Endothelial cell of umbilical vein (primary cell): ENCODE measurements around the gene KLC1. TPM values are rescaled to one million over a fixed set of nuclear protein-coding genes. Genes with fewer than 3 reads are reported as not detected.

Experiments used
- BruUV-seq: library from RNA; stranded (reverse); fragments of 400-500 nt; replicated peaks from 2 replicates; lab custom pipeline; 2021; lab: Mats Ljungman, UMichigan
- CTCF ChIA-PET: fragments of 300-600, 350-600 bp; sonication (Branson Sonifier 250); formaldehyde crosslinking; loops from one replicate; lab custom pipeline; 2021; ENCODE audit warnings: antibody characterized with exemption, inconsistent platforms; lab: Charles Lee
- POLR2A ChIA-PET: fragments of 300-600, 350-600 bp; sonication (Branson Sonifier 250); formaldehyde crosslinking; loops from one replicate; lab custom pipeline; 2021; ENCODE audit warnings: antibody characterized with exemption, inconsistent platforms; lab: Charles Lee
- DNase-seq: peaks from one replicate; pipeline ENCODE4 v3.0.0-alpha.2; 2011; ENCODE audit warnings: low read depth, low spot score
- FAIRE-seq: peaks from 2 replicates; lab custom pipeline; 2011; peaks lifted over from hg19 to GRCh38; lab: Jason Lieb, UNC
- H2AFZ ChIP-seq: 2 replicates; pipeline ENCODE4 v1.6.0; 2012; ENCODE audit warnings: low read depth, low read length, control low read depth, inconsistent platforms
- H3K27ac ChIP-seq: 2 replicates; pipeline ENCODE4 v1.5.1; 2011; ENCODE audit warnings: low read depth, mild to moderate bottlenecking, control low read depth, low read length, moderate library complexity; ENCODE audit not compliant: insufficient read depth
- H3K27me3 ChIP-seq, 2 experiments: 2 replicates each; pipeline versions ENCODE4 v1.6.0 to v1.6.1; 2011; ENCODE audit warnings: low read length in 2 of 2, mixed read lengths in 1 of 2; ENCODE audit not compliant: control insufficient read depth in 2 of 2, insufficient read depth in 2 of 2
- H3K36me3 ChIP-seq, 2 experiments: 2 replicates in 1 of 2; 3 replicates in 1 of 2; pipeline ENCODE4 v1.5.1; 2011; ENCODE audit warnings: low read length in 2 of 2, mild to moderate bottlenecking in 1 of 2, moderate library complexity in 1 of 2; ENCODE audit not compliant: control insufficient read depth in 2 of 2, insufficient read depth in 2 of 2; ENCODE audit errors: extremely low read depth in 1 of 2
- H3K4me1 ChIP-seq: 3 replicates; pipeline ENCODE4 v1.5.1; 2011; ENCODE audit warnings: mild to moderate bottlenecking, low read length; ENCODE audit not compliant: control insufficient read depth, insufficient read depth; ENCODE audit errors: extremely low read depth
- H3K4me2 ChIP-seq: 2 replicates; pipeline ENCODE4 v1.6.1; 2011; ENCODE audit warnings: low read length, control low read depth, mixed read lengths; ENCODE audit not compliant: insufficient read depth
- H3K4me3 ChIP-seq, 3 experiments: fragments of 200-600 bp in 1 of 3; sonication (generic), shearing (Covaris generic) in 1 of 3; replicated peaks in 1 of 3; 2 replicates each; pipeline ENCODE4 v1.5.1; 2011 to 2016; ENCODE audit warnings: control low read depth in 3 of 3, low read length in 3 of 3, mild to moderate bottlenecking in 2 of 3, inconsistent platforms in 1 of 3, low read depth in 1 of 3, moderate library complexity in 1 of 3; ENCODE audit not compliant: insufficient read depth in 1 of 3
- H3K79me2 ChIP-seq: 2 replicates; pipeline ENCODE4 v1.6.0; 2012; ENCODE audit warnings: low read length, inconsistent platforms; ENCODE audit not compliant: control insufficient read depth, insufficient read depth
- H3K9ac ChIP-seq: replicated peaks from 2 replicates; pipeline ENCODE3; 2011; ENCODE audit warnings: low read length, control low read depth; ENCODE audit not compliant: insufficient read depth; ENCODE audit errors: extremely low read depth
- H3K9me1 ChIP-seq: replicated peaks from 3 replicates; pipeline ENCODE4 v1.6.0; 2011; ENCODE audit warnings: mild to moderate bottlenecking, low read length; ENCODE audit not compliant: control insufficient read depth, insufficient read depth; ENCODE audit errors: extremely low read depth
- H3K9me3 ChIP-seq: replicated peaks from 2 replicates; pipeline ENCODE4 v1.5.1; 2012; ENCODE audit warnings: low read length, inconsistent platforms; ENCODE audit not compliant: control insufficient read depth, insufficient read depth
- H4K20me1 ChIP-seq: replicated peaks from 2 replicates; pipeline ENCODE3; 2011; ENCODE audit warnings: mild to moderate bottlenecking, low read length; ENCODE audit not compliant: control insufficient read depth, insufficient read depth; ENCODE audit errors: extremely low read depth
- EZH2 ChIP-seq: IDR thresholded peaks from 2 replicates; pipeline ENCODE4 v1.6.1; 2012; ENCODE audit warnings: borderline replicate concordance, low read depth, mild to moderate bottlenecking, moderate library complexity, low read length, inconsistent platforms; ENCODE audit not compliant: severe bottlenecking
- FOS ChIP-seq: IDR thresholded peaks from 2 replicates; pipeline ENCODE4 v1.6.1; 2011; ENCODE audit warnings: mild to moderate bottlenecking, low read length, moderate library complexity, borderline replicate concordance; ENCODE audit not compliant: insufficient read depth
- GATA2 ChIP-seq: IDR thresholded peaks from 2 replicates; pipeline ENCODE4 v1.7.0; 2011; ENCODE audit warnings: low read depth, mild to moderate bottlenecking, moderate library complexity, mixed read lengths, low read length; ENCODE audit not compliant: insufficient read length, insufficient read depth
- JUN ChIP-seq: IDR thresholded peaks from 2 replicates; pipeline ENCODE4 v1.6.1; 2011; ENCODE audit warnings: borderline replicate concordance, low read depth; ENCODE audit not compliant: insufficient read length, insufficient read depth
- MYC ChIP-seq: IDR thresholded peaks from one replicate; pipeline ENCODE4 v1.6.1; 2011; ENCODE audit warnings: mild to moderate bottlenecking, low read depth, low read length
- POLR2A ChIP-seq: IDR thresholded peaks from 2 replicates; pipeline ENCODE4 v1.6.1; 2012; ENCODE audit warnings: low read depth, mild to moderate bottlenecking, control low read depth, low read length
- POLR2AphosphoS5 ChIP-seq: IDR thresholded peaks from 2 replicates; pipeline ENCODE4 v1.6.1; 2012; ENCODE audit warnings: low read depth, mild to moderate bottlenecking, control low read depth, low read length, moderate library complexity; ENCODE audit not compliant: insufficient read depth
- dilution Hi-C: fragments of 300-500 bp; cut with MboI; formaldehyde crosslinking; loops from one replicate; pipeline ENCODE4 v1.15.0; 2019; ENCODE audit warnings: low sequenced_read_pairs; ENCODE audit not compliant: extremely low pct_ligation_motif_present
- intact Hi-C: fragments of 100-400 bp; cut with micrococcal nuclease; formaldehyde crosslinking; loops from one replicate; pipeline ENCODE4 v1.10.0; 2022
- polyA plus RNA-seq, 4 experiments: library from polyadenylated mRNA; depleted of rRNA in 3 of 4; stranded (reverse) in 3 of 4; unstranded in 1 of 4; fragments of >200 nt; gene quantifications; 2 replicates each; pipeline versions ENCODE4 v1.2.1 to v1.2.3, GENCODE V29; 2011 to 2012; ENCODE audit warnings: missing spikeins in 1 of 4
- total RNA-seq: library from RNA; stranded (reverse); gene quantifications from 2 replicates; pipeline ENCODE4 v1.2.3, GENCODE V29; 2021
- TF ChIP-seq, protein P1 (sequence below): IDR thresholded peaks from 2 replicates; pipeline ENCODE4 v1.6.1; 2011; ENCODE audit not compliant: insufficient read depth, insufficient read length
- TF ChIP-seq, protein P2 (sequence below), 2 donors: IDR thresholded peaks; 1 replicate in 1 of 2; 2 replicates in 1 of 2; pipeline ENCODE4 v1.5.1; 2011; ENCODE audit warnings: low read length in 2 of 2, mild to moderate bottlenecking in 2 of 2, moderate library complexity in 2 of 2, control low read depth in 1 of 2, inconsistent platforms in 1 of 2, low read depth in 1 of 2; ENCODE audit not compliant: insufficient read depth in 1 of 2; ENCODE audit errors: extremely low read depth in 1 of 2

The KLC1 gene
- total and polyA plus RNA-seq, 2 donors (not counting 3 experiments of a cell fraction or from before 2014, with no cell fraction given), result 124 to 233 TPM

DNA sequence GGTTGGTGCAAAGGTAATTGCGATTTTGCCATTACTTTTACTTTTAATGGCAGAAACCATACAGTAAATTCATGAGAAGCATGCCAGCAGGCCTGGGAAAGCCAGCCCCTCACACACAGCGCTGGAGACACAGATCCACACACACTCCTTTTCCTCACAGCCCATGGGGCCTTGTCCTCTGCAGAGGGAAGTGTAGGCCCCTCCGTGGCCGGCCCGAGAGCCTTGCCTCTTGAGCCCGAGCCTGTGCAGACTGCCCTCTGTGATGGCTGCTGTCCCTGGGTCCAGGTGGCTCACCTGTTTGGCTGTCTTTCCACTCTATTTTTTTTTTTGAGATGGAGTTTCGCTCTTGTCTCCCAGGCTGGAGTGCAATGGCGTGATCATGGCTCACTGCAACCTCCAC is 46.9 kb downstream of the KLC1 start:
- H3K9me3 ChIP-seq, result no peaks in the 10 kb centered on the region
- BruUV-seq, result no TSS peak
- H3K27ac ChIP-seq, result no peak overlapping the region
- no peak overlapping the region for H3K4me3 ChIP-seq
- peaks cover 2% of the 10 kb centered on the region for H3K79me2 ChIP-seq
- dilution Hi-C loops, result no loop called here
- no peak for FAIRE-seq
- H3K36me3 ChIP-seq, result peaks cover 38 to 44% of the 10 kb centered on the region in 2 experiments
- intact Hi-C loops, result no loop called here
- CTCF ChIA-PET, result no interaction called here
- TF ChIP-seq POLR2A (no peak), JUN (no peak), GATA2 (no peak), MYC (no peak), FOS (no peak), EZH2 (no peak), POLR2AphosphoS5 (no peak)
- TF ChIP-seq, protein P1, sequence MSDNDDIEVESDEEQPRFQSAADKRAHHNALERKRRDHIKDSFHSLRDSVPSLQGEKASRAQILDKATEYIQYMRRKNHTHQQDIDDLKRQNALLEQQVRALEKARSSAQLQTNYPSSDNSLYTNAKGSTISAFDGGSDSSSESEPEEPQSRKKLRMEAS, result no peak
- TF ChIP-seq, protein P2, sequence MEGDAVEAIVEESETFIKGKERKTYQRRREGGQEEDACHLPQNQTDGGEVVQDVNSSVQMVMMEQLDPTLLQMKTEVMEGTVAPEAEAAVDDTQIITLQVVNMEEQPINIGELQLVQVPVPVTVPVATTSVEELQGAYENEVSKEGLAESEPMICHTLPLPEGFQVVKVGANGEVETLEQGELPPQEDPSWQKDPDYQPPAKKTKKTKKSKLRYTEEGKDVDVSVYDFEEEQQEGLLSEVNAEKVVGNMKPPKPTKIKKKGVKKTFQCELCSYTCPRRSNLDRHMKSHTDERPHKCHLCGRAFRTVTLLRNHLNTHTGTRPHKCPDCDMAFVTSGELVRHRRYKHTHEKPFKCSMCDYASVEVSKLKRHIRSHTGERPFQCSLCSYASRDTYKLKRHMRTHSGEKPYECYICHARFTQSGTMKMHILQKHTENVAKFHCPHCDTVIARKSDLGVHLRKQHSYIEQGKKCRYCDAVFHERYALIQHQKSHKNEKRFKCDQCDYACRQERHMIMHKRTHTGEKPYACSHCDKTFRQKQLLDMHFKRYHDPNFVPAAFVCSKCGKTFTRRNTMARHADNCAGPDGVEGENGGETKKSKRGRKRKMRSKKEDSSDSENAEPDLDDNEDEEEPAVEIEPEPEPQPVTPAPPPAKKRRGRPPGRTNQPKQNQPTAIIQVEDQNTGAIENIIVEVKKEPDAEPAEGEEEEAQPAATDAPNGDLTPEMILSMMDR (IDR thresholded peaks at IDR 0.05; ENCODE audit: extremely low read depth in 1 of 2, insufficient read depth in 1 of 2, low read depth in 1 of 2, low read length in 2 of 2), result no peak
- no peak overlapping the region for H3K4me2 ChIP-seq
- H2AFZ ChIP-seq, result no peak overlapping the region
- POLR2A ChIA-PET, result no interaction called here
- no peak for DNase-seq
- no peaks in the 10 kb centered on the region for H3K4me1 ChIP-seq
- H3K9ac ChIP-seq, result no peak overlapping the region
- H4K20me1 ChIP-seq, result no peaks in the 10 kb centered on the region
- H3K9me1 ChIP-seq, result no peaks in the 10 kb centered on the region
- H3K27me3 ChIP-seq, result no peaks in the 10 kb centered on the region
